K562 (cell line): ENCODE results near the gene MICAL2.

Experiments
- RCOR1 ChIP-seq, 2 experiments: IDR thresholded peaks; 2 replicates each; pipeline ENCODE4 v1.6.1; 2012; ENCODE audit warnings: low read depth in 2 of 2, low read length in 2 of 2, borderline replicate concordance in 1 of 2, improper control_type of control experiment in 1 of 2
- TF ChIP-seq, protein P1 (sequence below): fragments of 250-450 bp; sonication (Bioruptor Pico); IDR thresholded peaks from 2 replicates; pipeline ENCODE4 v1.8.0; 2021; ENCODE audit warnings: borderline replicate concordance, mild to moderate bottlenecking, moderate library complexity; ENCODE audit not compliant: poor library complexity, severe bottlenecking

DNA sequence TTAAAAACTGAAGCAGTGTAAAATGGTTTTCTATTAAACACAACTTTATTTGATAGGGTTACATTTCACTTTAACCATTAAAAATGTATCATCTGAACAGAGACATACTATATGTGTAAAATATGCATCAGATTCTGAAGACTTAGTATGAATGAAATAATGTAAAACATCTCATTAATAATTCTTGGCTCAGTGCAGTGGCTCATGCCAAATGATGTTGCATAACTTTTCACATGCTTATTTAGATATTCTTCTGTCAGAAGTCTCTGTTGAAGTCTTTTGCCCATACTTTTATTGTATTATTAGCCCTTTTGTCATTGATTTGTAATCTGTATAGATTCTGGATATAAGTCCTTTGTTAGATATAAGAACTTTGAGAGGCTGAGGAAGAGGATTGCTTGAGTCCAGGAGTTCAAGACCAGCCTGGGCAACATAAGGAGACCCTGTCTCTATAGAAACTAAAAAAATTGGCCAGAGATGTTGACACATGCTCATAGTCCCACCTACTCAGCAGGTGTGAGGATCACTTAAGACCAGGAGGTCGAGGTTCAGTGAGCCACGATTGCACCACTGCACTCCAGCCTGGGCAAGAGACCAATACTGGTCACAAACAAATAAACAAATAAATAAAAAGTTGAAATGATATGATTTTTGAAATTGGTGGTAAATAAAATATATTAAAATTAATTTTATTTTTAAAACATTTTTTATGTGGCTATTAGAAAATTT is 193.2 kb downstream of the MICAL2 start:
- TF ChIP-seq, protein P1, sequence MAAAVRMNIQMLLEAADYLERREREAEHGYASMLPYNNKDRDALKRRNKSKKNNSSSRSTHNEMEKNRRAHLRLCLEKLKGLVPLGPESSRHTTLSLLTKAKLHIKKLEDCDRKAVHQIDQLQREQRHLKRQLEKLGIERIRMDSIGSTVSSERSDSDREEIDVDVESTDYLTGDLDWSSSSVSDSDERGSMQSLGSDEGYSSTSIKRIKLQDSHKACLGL (CRISPR knock-in tag) = no peak
- no peak for TF ChIP-seq RCOR1 (IDR thresholded peaks at IDR 0.05; ENCODE audit: borderline replicate concordance in 1 of 2, low read depth in 2 of 2, low read length in 2 of 2)
